ENCODE data around the gene ZBTB7C. TPM values are rescaled to one million over a fixed set of nuclear protein-coding genes. Genes with fewer than 3 reads are reported as not detected.

ZBTB7C gene
- polyA plus RNA-seq, 1 donor (not counting 4 experiments of a cell fraction or from before 2014, with no cell fraction given) = 0.58 TPM

DNA sequence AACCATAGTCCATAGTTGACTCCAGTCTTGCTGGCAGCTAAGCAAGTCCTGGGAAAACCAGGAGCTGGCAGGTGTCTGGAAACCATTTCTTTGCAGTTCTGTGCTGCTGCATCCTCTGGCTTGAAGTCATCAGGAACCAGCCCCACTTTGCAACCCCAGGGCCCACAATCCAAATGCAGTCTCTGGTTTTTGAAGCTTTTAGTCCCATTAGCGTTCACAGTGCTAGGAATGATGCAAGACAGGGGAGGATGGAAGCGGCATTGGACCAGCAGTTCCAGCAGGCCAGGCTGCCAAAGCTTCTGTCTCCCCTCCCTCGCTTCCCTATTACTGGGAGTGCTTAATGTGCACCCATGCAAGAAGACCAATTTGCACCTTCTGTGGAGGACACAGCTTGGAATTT, 106.4 kb downstream of the ZBTB7C start:
- no peak for TF ChIP-seq EZH2 (IDR thresholded peaks at IDR 0.05; ENCODE audit: low read length)
- TF ChIP-seq, protein P1, sequence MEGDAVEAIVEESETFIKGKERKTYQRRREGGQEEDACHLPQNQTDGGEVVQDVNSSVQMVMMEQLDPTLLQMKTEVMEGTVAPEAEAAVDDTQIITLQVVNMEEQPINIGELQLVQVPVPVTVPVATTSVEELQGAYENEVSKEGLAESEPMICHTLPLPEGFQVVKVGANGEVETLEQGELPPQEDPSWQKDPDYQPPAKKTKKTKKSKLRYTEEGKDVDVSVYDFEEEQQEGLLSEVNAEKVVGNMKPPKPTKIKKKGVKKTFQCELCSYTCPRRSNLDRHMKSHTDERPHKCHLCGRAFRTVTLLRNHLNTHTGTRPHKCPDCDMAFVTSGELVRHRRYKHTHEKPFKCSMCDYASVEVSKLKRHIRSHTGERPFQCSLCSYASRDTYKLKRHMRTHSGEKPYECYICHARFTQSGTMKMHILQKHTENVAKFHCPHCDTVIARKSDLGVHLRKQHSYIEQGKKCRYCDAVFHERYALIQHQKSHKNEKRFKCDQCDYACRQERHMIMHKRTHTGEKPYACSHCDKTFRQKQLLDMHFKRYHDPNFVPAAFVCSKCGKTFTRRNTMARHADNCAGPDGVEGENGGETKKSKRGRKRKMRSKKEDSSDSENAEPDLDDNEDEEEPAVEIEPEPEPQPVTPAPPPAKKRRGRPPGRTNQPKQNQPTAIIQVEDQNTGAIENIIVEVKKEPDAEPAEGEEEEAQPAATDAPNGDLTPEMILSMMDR (optimal IDR thresholded peaks at IDR 0.05 in 1 of 3, IDR thresholded peaks at IDR 0.05 in 1 of 3, conservative IDR thresholded peaks at IDR 0.05 in 1 of 3; ENCODE audit: extremely low read depth in 1 of 3, insufficient read depth in 2 of 3, low read length in 3 of 3) = no peak
- DNase-seq (ENCODE audit: low read depth, low spot score) (no peak), FAIRE-seq (no peak)
- no peak overlapping the region for H3K27ac ChIP-seq (ENCODE audit: control insufficient read depth, insufficient read depth, low read length)
- no peaks in the 10 kb centered on the region for H3K79me2 ChIP-seq (ENCODE audit: control insufficient read depth, insufficient read depth, low read length)
- no peaks in the 10 kb centered on the region for H3K27me3 ChIP-seq (ENCODE audit: control insufficient read depth, extremely low read depth, insufficient read depth, low read length)
- H3K4me1 ChIP-seq (ENCODE audit: control insufficient read depth, extremely low read depth, insufficient read depth, low read length) = peaks cover 16% of the 10 kb centered on the region
- no peak overlapping the region for H3K9ac ChIP-seq (ENCODE audit: control insufficient read depth, extremely low read depth, insufficient read depth, low read length)
- no peak overlapping the region for H3K4me2 ChIP-seq (ENCODE audit: control insufficient read depth, extremely low read depth, insufficient read depth, low read depth, low read length)
- no peaks in the 10 kb centered on the region for H3K36me3 ChIP-seq (ENCODE audit: control insufficient read depth in 2 of 2, extremely low read depth in 1 of 2, insufficient read depth in 2 of 2, low read length in 2 of 2)
- no peaks in the 10 kb centered on the region for H3K9me1 ChIP-seq (ENCODE audit: control insufficient read depth, extremely low read depth, insufficient read depth, low read length)
- no peak overlapping the region for H2AFZ ChIP-seq (ENCODE audit: control insufficient read depth, low read length)
- dilution Hi-C loops (cut with MboI; ENCODE audit: extremely low pct_ligation_motif_present, low sequenced_read_pairs) = no loop called here
- H3K4me3 ChIP-seq (ENCODE audit: control insufficient read depth in 2 of 3, extremely low read depth in 1 of 3, insufficient read depth in 2 of 3, low read depth in 1 of 3, low read length in 3 of 3) = no peak overlapping the region
- no peaks in the 10 kb centered on the region for H4K20me1 ChIP-seq (ENCODE audit: control insufficient read depth, extremely low read depth, insufficient read depth, low read length)
- H3K9me3 ChIP-seq (ENCODE audit: control insufficient read depth, low read depth, low read length) = no peaks in the 10 kb centered on the region

DNA sequence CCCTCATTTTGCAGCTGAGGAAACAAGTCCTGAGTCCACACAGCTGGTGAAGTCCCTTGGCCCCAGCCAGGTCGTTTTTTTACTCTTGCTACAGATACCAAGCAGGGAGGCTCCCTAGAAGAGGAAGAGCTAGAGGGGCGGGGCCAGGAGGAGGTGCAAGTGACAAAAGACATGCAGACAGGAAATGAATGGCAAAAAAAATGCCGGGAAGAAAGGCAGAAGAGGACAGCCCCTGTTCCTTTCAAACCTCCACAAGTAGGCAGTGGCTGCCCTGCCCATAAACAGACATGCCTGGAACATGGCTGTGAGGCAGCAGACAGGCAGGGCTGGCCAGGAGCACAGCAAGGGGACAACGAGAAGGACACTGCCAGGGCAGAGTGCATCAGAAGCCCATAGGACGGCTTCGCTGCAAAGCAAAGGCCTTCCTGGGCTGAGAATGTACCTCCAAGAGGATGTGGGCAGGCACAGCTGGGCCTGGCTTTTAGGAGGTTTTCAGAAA, 108.7 kb downstream of the ZBTB7C start:
- Histone ChIP-seq H3K27me3 (ENCODE audit: control insufficient read depth, extremely low read depth, insufficient read depth, low read length) (no peaks in the 10 kb centered on the region), H3K4me3 (ENCODE audit: control insufficient read depth in 2 of 3, extremely low read depth in 1 of 3, insufficient read depth in 2 of 3, low read depth in 1 of 3, low read length in 3 of 3) (peak overlapping the region in 1 of 3 experiments; percentile 26), H2AFZ (ENCODE audit: control insufficient read depth, low read length) (peak overlapping the region; percentile 97), H3K27ac (ENCODE audit: control insufficient read depth, insufficient read depth, low read length) (peak overlapping the region; percentile 36), H3K4me1 (ENCODE audit: control insufficient read depth, extremely low read depth, insufficient read depth, low read length) (peaks cover 16% of the 10 kb centered on the region), H3K79me2 (ENCODE audit: control insufficient read depth, insufficient read depth, low read length) (no peaks in the 10 kb centered on the region), H3K9me1 (ENCODE audit: control insufficient read depth, extremely low read depth, insufficient read depth, low read length) (no peaks in the 10 kb centered on the region), H3K9ac (ENCODE audit: control insufficient read depth, extremely low read depth, insufficient read depth, low read length) (no peak overlapping the region), H3K4me2 (ENCODE audit: control insufficient read depth, extremely low read depth, insufficient read depth, low read depth, low read length) (peak overlapping the region; percentile 64), H3K36me3 (ENCODE audit: control insufficient read depth in 2 of 2, extremely low read depth in 1 of 2, insufficient read depth in 2 of 2, low read length in 2 of 2) (no peaks in the 10 kb centered on the region), H4K20me1 (ENCODE audit: control insufficient read depth, extremely low read depth, insufficient read depth, low read length) (no peaks in the 10 kb centered on the region), H3K9me3 (ENCODE audit: control insufficient read depth, low read depth, low read length) (no peaks in the 10 kb centered on the region)
- dilution Hi-C loops (cut with MboI; ENCODE audit: extremely low pct_ligation_motif_present, low sequenced_read_pairs) = no loop called here
- DNase-seq (ENCODE audit: low read depth, low spot score) (no peak), FAIRE-seq (no peak)
- TF ChIP-seq, protein P1 (optimal IDR thresholded peaks at IDR 0.05 in 1 of 3, IDR thresholded peaks at IDR 0.05 in 1 of 3, conservative IDR thresholded peaks at IDR 0.05 in 1 of 3; ENCODE audit: extremely low read depth in 1 of 3, insufficient read depth in 2 of 3, low read length in 3 of 3) = peak in 1 of 3 experiments; percentile 1
- no peak for TF ChIP-seq EZH2 (IDR thresholded peaks at IDR 0.05; ENCODE audit: low read length)
